ENCODE measurements around the gene SH3GL1. TPM values are rescaled to one million over a fixed set of nuclear protein-coding genes. Genes with fewer than 3 reads are reported as not detected.

Gene SH3GL1
- total and polyA plus RNA-seq, 9 of the 15 experiments (the other 6 are each of a cell fraction or from before 2014, with no cell fraction given): 1.7 to 75.3 (median 25.7) TPM

- TF ChIP-seq ZNF316 (IDR thresholded peaks at IDR 0.05) (no peak), TAL1 (IDR thresholded peaks at IDR 0.05) (peak; percentile 89), E2F3 (CRISPR knock-in tag; IDR thresholded peaks at IDR 0.05) (no peak), FOXJ2 (tag; IDR thresholded peaks at IDR 0.05) (peak; percentile 87; the same call in 1 of the 2 replicates), TCFL5 (CRISPR knock-in tag; conservative IDR thresholded peaks at IDR 0.05) (no peak), TEAD1 (CRISPR knock-in tag; IDR thresholded peaks at IDR 0.05) (peak in 1 of 2 experiments; percentile 71; a peak in 2 of 4 replicates), ZNF785 (CRISPR knock-in tag; IDR thresholded peaks at IDR 0.05) (no peak), THRAP3 (IDR thresholded peaks at IDR 0.05; ENCODE audit: borderline replicate concordance) (no peak), ZNF699 (CRISPR knock-in tag; IDR thresholded peaks at IDR 0.05; ENCODE audit: insufficient replicate concordance) (no peak), CC2D1A (IDR thresholded peaks at IDR 0.05) (peak; percentile 62; the same call in 1 of the 2 replicates), ZNF586 (CRISPR knock-in tag; conservative IDR thresholded peaks at IDR 0.05) (no peak), POLR2AphosphoS2 (IDR thresholded peaks at IDR 0.05; ENCODE audit: low read length) (no peak)
- TF ChIP-seq, protein P1, sequence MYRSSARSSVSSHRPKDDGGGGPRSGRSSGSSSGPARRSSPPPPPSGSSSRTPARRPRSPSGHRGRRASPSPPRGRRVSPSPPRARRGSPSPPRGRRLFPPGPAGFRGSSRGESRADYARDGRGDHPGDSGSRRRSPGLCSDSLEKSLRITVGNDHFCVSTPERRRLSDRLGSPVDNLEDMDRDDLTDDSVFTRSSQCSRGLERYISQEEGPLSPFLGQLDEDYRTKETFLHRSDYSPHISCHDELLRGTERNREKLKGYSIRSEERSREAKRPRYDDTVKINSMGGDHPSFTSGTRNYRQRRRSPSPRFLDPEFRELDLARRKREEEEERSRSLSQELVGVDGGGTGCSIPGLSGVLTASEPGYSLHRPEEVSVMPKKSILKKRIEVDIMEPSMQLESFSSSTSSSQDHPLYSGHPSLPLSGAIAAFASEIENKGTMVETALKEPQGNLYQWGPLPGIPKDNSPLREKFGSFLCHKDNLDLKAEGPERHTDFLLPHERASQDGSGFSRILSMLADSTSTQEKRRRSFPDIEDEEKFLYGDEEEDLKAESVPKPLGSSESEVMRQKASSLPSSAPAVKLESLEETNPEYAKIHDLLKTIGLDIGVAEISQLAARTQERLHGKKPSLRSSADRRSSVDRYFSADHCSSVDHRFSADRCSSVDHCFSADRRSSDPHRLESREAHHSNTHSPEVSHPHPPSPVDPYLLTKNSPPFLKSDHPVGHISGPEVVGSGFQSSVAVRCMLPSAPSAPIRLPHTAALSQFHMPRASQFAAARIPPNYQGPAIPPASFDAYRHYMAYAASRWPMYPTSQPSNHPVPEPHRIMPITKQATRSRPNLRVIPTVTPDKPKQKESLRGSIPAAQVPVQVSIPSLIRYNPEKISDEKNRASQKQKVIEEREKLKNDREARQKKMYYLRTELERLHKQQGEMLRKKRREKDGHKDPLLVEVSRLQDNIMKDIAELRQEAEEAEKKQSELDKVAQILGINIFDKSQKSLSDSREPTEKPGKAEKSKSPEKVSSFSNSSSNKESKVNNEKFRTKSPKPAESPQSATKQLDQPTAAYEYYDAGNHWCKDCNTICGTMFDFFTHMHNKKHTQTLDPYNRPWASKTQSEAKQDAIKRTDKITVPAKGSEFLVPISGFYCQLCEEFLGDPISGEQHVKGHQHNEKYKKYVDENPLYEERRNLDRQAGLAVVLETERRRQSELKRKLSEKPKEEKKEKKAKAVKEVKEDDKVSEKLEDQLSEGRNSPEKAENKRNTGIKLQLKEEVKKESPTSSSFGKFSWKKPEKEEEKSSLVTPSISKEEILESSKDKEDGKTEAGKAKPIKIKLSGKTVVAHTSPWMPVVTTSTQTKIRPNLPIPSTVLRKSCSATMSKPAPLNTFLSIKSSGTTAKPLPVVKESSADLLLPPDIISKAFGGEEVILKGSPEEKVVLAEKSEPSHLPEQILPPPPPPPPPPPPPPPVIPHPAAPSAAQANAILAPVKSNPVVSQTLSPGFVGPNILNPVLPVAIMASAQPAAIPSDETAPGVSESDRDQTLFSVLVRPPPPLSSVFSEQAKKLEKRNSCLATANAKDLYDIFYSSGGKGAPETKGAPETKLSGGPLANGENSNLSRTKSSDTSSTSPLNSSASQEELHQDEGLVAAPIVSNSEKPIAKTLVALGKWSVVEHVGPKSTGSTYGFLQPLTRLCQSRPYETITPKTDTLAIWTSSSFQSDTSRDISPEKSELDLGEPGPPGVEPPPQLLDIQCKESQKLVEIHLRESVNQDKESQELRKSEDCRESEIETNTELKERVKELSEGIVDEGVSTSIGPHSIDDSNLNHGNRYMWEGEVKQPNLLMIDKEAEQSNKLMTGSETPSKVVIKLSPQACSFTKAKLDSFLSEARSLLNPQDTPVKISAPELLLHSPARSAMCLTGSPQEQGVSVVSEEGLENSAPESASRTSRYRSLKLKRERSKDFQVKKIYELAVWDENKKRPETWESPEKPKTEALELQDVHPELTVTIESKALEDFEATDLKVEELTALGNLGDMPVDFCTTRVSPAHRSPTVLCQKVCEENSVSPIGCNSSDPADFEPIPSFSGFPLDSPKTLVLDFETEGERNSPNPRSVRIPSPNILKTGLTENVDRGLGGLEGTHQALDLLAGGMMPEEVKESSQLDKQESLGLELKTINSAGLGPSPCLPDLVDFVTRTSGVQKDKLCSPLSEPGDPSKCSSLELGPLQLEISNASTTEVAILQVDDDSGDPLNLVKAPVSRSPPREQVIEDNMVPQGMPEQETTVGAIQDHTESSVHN (IDR thresholded peaks at IDR 0.05; ENCODE audit: borderline replicate concordance in 1 of 2, low read depth in 1 of 2): peak in 1 of 2 experiments; percentile 41; a peak in 1 of 4 replicates
- TF ChIP-seq, protein P2, sequence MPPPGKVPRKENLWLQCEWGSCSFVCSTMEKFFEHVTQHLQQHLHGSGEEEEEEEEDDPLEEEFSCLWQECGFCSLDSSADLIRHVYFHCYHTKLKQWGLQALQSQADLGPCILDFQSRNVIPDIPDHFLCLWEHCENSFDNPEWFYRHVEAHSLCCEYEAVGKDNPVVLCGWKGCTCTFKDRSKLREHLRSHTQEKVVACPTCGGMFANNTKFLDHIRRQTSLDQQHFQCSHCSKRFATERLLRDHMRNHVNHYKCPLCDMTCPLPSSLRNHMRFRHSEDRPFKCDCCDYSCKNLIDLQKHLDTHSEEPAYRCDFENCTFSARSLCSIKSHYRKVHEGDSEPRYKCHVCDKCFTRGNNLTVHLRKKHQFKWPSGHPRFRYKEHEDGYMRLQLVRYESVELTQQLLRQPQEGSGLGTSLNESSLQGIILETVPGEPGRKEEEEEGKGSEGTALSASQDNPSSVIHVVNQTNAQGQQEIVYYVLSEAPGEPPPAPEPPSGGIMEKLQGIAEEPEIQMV (tag; conservative IDR thresholded peaks at IDR 0.05; ENCODE audit: low read depth): no peak
Measured at GRCh38 chr19:4375164-4376027, 25.0 kb downstream of the SH3GL1 start (continued).

Data from K562 (cell line).